HG03025 (cell line): ENCODE data around the gene MROH2A.

ENCODE experiments used
- ATAC-seq: cut with Tn5 transposase; IDR thresholded peaks from one replicate; pipeline ENCODE4 v1.9.1; 2021; ENCODE audit warnings: mild to moderate bottlenecking, moderate library complexity; ENCODE audit not compliant: unreplicated experiment, low FRiP score

MROH2A gene

DNA sequence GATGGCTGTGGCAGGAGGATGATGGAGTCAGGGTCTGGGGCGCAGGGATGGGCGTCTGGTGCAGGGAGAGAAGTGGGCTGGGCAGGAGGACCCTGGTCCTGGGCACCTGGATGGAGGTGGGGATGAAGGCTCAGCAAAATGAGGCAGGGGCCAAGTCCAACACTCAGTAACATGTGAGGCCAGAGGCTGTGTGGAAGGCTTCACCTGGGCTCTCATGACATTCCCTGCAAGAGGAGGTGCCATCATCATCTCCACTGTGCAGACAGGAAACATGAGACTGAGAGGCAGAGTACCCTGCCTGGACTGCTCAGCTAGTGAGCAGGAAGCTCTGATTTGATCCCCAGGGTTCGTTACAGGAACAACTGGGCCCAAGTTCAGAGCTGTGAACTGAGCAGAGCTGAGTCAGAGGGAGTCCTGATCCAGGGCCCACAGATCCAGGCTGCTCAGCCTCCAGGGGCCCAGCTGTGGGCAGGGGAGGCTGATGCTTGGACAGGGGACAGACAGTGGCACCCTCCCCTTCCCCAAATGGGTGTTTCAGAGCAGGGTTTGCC, 39.3 kb downstream of the MROH2A start:
- ATAC-seq = no peak

DNA sequence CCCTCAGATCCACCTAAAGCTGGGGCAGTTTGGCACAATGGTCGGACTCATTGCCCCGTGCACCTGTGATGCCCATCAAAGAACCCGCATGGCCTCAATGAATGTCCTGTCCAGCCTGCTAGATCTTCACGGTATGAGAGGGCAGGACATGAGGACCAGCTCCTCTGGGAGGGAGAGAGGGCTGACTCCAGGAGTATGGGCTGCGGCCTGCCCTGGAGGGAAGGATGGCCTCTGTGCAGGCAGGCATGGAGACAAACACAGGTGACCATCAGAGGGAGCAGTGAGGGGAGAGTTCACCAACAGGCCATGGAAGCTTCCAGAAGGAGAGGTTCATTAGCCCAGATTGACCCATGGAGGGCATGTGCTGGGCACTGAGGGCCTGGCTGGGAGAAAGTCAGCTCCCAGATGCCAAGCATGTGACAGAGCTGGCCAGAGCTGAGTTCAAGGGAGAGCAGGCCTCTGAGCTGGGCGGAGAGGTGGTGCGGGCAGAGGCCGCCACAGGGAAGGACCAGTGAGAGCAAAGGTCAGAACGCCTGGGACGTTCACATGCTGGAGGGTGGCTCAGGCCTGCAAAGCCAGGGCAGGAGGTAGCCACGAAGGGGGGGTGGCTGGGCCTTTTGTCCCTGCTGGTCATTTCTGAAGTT, 40.0 kb downstream of the MROH2A start:
- no peak for ATAC-seq

DNA sequence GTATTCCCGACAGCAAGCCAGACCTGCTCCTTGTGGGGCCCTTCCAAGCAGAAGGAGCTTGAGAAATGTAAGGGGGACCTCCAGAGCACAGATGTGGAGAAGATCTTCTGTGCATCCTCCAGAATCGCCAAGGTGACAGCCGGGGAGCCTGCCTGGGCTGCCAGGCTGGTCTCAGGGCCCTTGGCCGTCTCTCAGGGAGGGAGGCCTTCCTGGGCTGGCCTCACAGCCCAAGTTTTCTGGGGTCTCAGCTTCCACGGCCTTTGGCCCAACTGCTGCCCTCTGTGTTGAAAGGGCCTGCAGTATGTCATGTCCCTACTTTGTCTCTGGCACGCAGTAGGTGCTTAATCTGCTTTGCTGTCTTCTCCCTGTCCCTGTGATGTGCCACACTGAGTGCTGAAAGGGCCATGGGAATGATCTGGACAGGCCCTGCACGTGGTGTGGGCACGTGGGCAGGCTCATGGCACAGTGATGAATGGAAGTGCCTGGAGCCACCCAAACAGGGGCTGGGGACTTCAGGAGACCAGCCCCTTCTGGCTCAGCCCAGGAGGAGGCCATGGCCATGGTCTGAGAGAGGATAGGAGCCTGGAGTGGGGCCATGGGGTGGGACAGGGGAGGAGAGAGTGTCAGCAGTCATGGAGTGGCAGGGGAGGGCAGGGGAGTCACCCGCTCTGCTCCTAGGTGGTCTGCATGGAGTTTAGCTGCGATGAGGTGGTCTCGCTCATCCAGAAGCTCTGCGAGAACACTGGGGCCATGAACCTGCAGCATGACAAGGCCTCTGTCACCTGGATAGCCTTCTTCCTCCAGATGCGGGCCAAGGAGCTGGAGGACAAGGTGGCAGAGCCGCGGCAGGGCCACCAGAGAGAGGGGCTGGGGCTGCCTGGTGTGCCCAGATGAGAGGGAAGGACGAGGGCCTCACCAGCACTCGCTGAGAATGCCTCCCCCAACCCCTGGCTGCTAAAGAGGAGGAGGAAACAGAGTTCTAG, 40.8 kb downstream of the MROH2A start:
- no peak for ATAC-seq

DNA sequence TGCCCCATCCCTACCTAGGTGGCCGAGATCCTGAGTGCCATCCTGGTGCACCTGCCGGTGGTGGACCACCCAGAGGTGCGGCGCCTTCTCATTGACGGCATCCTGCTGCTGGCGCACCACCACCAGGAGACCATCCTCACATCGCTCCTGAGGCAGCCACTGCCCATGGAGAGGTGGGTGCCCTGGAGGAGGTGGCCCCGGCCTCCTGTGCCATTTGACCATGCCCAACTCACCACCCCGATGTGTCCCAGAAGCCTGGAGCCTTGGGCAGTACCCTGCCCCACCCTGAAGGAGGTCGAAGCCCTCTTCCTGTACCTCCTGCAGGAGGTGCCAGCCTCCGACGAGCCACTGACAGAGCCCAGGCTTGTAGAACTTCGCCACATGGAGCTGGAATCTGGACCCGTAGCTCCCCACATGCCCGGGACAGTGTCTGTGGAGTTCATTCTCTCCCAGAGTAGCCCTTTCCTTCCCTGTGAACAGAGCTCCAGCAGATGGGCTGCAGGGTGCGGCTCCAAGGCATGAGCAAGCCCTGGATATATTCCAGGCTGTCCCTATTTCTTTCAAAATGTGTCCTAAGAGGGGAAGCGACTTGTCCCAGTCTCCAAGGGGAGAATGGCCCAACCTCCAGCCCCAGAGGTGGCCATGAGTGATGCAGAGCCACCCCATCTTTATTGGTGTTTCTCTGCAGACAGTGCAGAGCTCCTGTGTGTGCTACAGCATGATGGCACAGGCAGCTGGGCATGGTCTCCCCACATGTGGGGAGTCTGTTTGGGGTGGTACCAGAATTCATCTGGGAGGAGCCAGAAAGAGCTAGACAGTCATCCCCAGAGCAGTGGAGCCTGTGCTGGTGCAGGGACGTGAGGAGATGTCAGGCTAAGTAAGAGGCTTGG, 42.0 kb downstream of the MROH2A start:
- no peak for ATAC-seq

DNA sequence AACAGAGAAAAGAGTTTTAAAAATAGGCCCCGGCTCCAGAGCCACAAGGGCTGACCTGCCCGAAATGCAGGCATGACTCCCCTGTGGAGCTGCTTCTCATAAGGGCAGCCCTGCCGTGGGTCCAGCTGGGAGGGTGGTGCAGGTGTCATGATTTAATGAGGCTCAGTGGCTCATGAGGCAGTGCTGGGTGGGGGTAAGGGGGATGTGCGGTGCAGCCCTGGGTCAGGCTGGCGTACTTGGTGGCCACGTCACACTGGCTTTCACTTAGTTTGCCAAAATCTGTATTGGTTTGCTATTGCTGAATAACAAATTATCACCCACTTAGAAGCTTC, 42.6 kb downstream of the MROH2A start:
- ATAC-seq = no peak

DNA sequence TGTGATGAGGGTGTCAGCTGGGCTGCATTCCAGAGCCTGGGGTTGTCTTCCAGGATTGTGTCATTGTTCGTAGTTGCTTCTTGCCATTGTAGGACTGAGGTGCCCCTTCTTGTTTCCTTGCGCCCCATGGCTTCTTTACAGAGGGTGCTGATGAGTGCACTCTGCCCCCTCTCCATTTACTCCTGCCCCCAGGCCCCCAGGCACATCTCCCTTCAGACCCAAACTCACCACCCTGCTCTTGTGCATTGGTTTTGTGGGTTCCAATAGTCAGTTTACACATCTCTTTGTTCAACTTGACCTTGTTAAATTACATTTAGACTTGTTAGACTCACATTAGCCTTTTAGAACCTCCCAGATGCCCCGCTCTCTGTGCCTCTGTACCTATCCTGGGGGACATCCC, 43.1 kb downstream of the MROH2A start:
- ATAC-seq = no peak

DNA sequence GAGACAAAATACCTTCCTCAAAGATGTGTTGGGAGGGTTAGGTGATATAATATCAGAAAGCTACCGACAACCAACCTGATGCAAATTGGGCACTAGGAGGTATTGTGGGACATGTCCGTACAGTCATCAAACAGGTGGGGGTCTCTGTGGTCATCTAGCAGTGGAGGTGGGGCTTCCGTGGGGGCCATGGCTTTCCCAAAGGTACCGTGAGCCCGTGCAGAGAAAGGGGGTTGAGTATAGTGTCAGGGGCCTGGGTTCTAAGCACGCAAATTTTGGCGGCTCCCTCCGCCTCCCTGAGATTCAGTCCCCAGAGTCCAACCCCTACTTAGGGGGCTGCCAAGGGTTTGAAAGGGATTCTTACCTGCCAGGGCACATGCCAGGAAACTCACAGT, 43.6 kb downstream of the MROH2A start:
- no peak for ATAC-seq

- no peak for ATAC-seq
Measured at GRCh38 chr2:233822101-233822771, 44.1 kb downstream of the MROH2A start.

GRCh38 chr2:233822781-233823730, 44.9 kb downstream of the MROH2A start:
- no peak for ATAC-seq

GRCh38 chr2:233823731-233824121, 45.6 kb downstream of the MROH2A start:
- ATAC-seq = no peak

DNA sequence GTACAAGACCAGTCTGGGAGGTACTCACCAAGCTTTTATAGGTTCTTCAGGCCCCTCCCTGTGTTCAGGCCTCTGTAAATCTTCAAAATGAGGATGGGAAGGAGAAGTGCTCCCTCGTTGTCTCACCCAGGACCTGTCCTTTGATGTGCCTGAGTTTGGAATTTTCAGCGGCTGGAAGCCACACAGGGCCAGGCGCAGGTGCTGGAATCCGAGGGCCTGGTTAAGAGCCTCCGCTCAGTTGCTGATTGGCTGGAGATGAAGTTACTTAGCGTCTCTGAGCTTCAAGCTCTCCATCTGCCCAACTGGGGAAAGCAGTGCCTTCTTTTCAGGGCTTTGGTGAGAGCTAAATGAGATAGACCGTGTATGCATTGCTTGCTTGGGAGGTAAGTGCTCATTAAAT, 46.2 kb downstream of the MROH2A start:
- ATAC-seq = no peak

GRCh38 chr2:233828546-233829192, 50.5 kb downstream of the MROH2A start:
- no peak for ATAC-seq

DNA sequence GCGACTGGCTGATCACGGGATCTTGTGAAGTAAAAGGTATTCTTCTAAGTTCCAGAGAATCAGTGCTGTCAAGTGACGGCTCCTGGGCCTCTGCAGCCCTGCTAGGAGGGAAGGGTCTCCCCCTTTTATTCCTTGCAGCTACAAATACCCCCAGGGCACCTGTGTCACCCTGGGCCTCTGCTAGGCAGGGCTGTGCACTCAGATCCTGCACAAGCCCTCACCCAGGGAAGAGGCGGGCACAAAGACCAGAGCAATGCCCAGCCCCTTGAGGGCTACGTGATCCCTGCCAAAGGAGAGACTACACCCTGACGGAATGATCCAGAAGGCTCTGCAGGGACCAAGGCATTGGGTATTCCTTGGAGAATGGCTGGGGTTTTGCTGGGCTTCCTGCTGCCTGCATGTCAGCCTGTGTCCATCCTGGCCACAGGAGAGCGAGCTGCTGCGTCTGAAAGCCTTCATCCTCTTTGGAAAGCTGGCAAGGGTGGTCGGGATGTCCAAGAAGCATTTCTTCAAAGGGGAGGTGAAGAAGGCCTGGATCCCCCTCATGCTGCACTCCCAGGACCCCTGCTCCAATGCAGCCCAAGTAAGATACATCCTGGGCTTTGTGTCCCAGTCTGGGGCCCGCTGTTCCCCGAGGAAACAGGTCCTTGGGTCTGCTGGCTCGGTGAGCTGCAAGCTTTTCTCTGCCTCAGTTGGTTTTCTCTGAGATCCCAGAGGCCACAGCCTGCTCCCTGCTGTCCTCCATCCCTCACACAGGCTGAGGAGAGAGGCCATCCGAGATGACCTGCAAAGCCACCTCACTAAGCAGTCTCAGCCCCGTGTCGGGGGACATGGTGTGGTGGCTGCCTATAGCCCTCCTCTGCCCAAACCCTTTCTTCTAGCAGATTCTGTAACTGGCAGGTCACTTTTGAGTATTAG, 51.3 kb downstream of the MROH2A start:
- no peak for ATAC-seq

- no peak for ATAC-seq
Measured at GRCh38 chr2:233830111-233830802, 52.1 kb downstream of the MROH2A start.

- no peak for ATAC-seq
Measured at GRCh38 chr2:233831011-233831721, 53.0 kb downstream of the MROH2A start.

- ATAC-seq = no peak
Measured at GRCh38 chr2:233831861-233832260, 53.7 kb downstream of the MROH2A start.
